GM19351 (cell line): ENCODE results near the gene IMPG2.

Experiments used
- ATAC-seq: cut with Tn5 transposase; IDR thresholded peaks from one replicate; pipeline ENCODE4 v1.9.1; 2021; ENCODE audit warnings: mild to moderate bottlenecking, moderate library complexity; ENCODE audit not compliant: unreplicated experiment

The IMPG2 gene

DNA sequence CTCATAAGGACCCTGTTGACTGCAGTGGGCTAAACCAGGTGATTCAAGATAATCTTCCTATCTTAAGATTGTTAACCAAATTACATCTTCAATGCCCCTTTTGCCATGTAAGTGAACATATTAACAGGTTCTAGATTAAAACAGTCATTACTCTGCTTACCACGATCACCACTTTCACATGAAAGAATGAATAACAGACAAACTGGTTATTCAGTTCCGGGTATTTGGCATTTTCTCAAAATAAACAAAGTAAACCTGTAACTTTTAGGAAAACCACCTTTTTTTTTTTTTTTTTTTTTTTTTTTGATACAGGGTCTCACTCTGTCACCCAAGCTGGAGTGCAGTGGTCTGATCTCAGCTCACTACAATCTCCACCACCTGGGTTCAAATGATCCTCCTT is 131.2 kb downstream of the IMPG2 start:
- no peak for ATAC-seq

DNA sequence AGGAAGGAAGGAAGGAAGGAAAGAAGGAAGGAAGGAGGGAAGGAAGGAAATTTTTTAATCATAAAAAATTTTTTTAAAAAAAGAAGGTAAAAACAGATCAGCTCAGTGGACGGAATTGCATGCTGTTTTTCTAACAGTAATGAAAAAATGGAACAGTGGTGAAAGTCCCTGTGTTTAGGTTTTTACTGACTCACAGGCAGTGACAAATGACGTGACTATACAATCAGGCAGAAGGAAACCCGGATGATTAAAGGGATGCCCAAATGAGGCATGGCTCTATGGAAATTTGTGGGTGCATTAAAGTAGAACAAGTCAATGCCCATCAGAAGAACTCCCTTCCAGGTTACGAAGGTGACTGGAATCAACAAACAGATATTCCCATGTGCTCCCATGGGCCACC is 135.0 kb downstream of the IMPG2 start:
- no peak for ATAC-seq

DNA sequence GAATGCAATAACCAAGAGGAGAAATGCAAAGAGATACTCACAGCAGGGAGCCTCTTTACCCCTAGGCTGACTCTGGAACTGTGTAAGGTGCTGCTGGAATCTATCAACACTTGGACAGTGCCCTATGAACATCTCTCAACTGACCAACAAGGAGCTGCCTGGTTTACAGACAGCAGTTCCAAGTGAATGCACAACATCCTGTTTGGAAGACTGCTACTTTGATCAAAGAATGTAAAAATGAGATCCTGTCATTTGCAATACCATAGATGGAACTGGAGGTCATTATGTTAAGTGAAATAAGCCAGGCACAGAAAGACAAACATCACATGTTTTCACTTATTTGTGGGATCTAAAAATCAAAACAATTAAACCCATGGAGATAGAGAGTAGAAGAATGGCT is 136.3 kb downstream of the IMPG2 start:
- no peak for ATAC-seq

DNA sequence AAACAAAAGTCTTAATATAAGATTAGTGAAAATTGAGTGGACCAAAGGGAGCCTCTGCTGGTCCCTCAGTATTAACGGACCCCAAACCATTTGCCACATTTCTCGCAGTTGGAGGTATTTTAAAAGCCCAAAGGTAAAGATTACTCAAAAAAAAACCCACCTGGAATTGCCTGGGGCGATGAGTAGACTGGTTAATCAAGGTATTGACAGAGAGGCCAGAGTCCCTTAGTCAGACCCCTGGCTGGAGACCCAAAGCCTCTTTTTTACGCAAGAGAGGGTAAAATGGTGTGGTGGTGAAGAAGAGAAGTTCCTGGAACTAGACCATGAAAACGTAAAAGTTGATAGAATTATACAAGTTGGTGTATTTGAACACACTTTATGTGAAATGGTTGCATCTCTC is 137.2 kb downstream of the IMPG2 start:
- ATAC-seq, result no peak

DNA sequence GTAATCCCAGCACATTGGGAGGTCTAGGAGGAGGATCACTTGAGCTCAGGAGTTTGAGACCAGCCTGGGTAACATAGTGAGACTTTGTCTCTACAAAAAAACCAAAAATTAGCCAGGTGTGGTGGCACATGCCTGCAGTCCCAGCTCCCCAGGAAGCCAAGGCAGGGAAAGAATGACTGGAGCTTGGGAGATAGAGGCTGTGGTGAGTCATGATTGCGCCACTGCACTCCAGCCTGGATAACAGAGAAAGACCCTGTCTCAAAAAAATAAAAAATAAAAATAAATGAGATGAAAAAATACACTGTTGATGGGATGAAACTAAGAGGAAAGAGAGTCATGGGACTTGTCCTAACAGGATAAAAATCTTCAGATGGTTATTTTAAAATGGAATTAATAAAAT is 137.6 kb downstream of the IMPG2 start:
- no peak for ATAC-seq

DNA sequence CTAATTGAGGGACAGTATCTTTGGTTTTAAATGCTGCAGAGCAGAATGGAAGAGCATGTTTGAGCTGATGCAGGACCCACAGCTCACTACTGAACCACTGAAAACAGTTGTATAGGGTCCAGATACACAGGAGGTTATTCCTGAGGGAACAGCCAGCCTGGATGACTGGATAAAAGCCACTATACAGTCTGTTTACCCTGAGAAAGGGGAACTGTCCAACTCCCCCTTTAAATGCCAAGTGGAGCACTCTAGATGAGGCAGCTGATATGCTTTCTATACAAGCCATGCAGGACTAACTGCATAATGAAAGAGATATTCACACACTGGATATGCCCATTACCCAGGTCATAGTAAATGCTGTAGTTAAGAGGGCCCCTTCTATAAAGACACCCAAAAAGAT is 138.6 kb downstream of the IMPG2 start:
- ATAC-seq, result no peak

DNA sequence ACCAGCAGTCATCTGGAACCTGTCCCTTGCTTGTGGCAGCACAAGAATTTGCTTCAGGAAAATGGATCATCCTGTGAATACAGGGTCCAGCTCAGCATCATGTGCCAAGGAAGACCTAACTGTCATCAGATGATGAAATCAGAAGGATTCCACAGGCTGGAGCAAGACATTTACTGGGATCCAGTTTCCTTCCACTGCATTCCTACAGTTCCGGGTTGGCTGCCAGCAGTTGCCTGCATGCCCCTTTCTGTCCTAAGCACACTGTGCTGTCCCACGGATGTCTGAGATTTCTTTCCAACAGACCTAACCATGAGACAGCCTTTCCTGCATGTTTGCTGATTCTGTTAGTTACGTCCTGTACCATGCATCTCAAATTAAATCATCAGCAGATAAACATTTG is 140.7 kb downstream of the IMPG2 start:
- no peak for ATAC-seq

- ATAC-seq, result no peak
Observed at GRCh38 chr3:101177577-101177976, 142.8 kb downstream of the IMPG2 start.
